HG03521 (cell line): ENCODE results near the gene JAZF1.
A peak's percentile ranks its signal among the peaks of the same experiment; 100 is the strongest.

Experiments
- ATAC-seq: cut with Tn5 transposase; IDR thresholded peaks from one replicate; pipeline ENCODE4 v1.9.1; 2021; ENCODE audit warnings: mild to moderate bottlenecking, moderate library complexity; ENCODE audit not compliant: unreplicated experiment

Gene JAZF1

GRCh38 chr7:28192786-28193585 is 12.4 kb upstream of the JAZF1 start:
- ATAC-seq, result no peak

GRCh38 chr7:28191751-28192150 is 11.2 kb upstream of the JAZF1 start:
- no peak for ATAC-seq

DNA sequence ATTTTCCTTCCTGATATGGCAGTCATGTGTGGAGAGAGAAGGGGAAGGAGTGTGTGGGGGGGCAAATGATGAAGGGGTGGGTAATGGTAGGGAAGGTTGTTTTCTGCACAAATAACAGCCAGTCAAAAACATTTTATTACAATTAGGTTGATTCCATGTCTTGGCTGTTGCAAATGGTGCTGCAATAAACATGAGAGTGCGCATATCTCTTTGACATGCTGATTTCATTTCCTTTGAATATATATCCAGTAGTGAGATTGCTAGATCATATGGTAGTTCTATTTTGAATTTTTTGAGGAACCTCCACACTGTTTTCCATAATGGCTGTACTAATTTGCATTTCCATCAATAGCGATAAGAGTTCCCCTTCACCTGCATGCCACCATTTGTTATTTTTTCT is 10.6 kb upstream of the JAZF1 start:
- ATAC-seq, result no peak

GRCh38 chr7:28190077-28190710 is 9.6 kb upstream of the JAZF1 start:
- no peak for ATAC-seq

DNA sequence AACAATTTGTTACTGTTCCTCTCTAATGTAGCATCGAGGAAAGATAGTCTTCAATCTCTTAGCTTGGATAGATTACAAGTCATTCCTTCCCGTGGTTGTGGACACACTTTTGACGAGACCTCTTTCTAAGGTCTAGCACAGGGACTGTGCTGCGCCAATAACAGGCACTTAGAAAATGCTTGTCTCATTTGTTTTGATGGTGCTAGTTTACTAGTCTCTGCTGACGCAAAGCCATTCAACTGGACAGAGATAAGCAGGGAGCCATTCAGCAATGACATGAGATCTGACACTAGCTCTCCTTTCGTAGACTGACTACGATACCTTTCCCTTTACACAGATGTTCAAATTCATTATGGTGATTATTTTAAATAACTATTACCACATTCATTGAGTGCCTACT is 6.4 kb upstream of the JAZF1 start:
- ATAC-seq, result no peak

DNA sequence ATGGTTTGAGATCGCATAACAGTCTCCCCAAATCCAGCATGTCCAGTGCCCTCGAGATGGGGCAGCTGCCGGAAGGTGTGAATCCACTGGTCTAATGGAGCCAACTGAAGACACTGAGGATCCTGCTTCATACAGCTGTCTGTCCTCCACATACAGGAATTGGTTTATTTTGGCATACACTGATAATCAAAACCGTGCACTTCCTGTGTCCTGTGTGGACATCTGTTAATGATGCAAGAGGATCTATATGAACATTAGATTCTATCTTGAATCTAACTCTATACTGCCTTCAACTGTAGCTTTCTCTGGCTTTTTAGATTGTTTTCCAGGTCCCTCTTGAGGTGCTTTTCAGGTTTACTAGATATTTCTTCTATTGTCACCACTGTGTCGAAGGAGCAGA is 3.0 kb upstream of the JAZF1 start:
- ATAC-seq, result no peak

DNA sequence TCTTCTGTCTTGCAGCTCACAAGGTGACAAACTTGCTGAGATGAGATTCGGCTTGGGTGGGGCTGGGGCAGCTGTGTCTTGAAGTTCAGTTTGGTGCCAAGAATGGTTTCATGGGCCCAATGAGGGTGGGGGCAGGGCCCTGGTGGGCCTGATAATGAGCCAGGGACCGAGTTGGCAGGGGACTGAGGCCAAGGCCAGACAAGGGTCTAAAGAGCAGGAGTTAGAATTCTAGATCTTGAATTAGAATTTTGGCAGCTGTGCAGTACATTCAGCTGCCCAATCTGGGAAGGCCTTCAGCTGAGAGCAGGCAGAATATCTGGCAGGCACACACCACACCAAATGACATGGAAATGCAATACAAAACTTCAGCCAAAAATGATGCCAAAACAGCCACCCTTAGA is 1.5 kb upstream of the JAZF1 start:
- ATAC-seq, result no peak

DNA sequence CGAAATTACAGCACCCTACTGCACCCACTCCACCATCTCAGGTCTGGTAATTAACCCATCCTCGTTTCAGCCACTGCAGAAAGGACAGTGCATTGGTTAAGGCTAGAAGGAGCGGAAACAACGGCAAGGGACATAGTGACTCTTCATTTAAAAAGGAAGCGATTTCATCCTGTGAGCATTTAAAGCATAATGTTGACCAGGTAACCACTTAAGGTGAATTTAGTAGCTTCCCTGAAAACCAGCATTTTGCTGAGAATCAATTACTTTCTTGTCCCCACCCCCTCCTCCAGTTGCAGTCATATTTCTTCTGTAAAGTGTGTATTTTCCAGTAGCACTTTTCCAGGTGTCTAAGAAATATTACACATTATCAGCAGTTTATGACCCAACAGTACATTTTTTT is 821 bp upstream of the JAZF1 start:
- no peak for ATAC-seq

GRCh38 chr7:28180031-28180363 is 598 bp downstream of the JAZF1 start:
- ATAC-seq, result no peak

- peak; percentile 78 for ATAC-seq
These were observed 1.2 kb downstream of the JAZF1 start for GRCh38 chr7:28179120-28180030.

- ATAC-seq, result no peak
These were observed 2.0 kb downstream of the JAZF1 start for GRCh38 chr7:28178599-28178998.

DNA sequence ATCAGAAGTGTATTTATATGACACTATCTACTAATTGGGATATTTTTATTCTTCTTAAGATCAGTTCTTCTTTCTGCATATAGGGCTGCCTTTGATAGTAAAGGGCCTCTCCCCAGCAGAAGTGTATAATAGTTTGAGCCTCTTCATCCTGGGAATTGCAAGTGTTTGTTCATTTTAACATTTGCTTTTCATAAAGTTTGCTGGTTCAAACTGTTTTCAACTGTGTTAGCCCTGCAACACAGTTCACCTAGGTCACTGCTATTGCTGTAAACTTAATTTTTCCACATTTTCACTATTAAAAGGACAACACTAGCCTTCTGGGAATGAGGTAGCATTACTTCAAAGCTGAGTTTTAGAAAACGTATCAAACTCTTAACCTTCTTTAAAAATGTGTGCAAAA is 2.8 kb downstream of the JAZF1 start:
- ATAC-seq, result no peak

DNA sequence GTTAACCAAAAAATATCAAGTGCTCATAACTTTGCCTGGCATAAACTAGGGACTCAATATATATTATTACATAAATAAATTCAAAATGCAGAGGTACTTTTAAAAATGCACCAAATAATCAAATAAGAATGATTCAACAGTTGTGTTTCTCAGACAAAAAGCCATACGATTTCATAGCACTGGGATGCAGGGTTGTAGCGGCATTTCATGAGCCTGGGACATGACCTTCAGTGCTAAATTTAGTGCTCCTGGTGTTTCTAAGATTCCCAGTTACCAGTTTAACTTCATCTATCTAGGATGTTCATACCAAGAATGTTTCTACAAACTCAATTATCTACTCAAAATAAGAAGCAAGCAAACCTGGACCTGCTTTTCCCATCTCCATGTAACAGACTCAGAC is 4.0 kb downstream of the JAZF1 start:
- ATAC-seq, result no peak

GRCh38 chr7:28176174-28176573 is 4.4 kb downstream of the JAZF1 start:
- no peak for ATAC-seq

DNA sequence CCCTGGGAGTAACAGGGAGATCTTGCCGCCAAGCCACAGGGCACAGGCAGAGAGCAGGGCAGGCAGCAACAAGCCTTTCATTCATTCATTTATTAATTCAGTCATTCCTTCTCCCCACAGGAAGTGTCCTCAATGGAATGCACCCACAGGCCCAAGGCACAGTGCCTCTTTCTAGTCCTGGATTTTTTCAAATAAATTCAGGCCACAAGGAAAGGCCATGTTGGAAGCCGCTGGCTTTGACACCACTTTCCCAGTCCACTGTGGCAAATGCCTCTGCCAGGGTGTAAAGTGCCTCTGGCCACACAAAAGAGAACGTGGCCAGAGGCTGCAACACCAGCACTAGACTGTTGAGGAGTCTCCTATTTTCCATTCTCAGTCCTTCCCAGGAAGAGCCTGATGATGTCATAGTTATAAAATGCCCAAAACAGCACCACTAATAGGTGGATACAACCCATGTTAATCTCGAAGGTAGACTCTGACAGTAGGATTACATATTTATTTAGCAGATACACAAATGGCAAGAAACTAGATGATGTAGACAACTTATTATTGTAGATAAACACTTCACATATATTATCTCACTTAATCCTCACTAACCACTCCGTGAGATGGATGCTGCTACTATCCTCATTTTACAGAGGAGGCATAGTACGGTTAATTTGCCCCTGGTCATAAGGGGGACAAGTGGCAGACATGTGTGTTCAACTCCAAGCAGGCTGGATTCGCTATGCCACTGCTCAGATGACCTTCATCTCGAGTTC is 5.5 kb downstream of the JAZF1 start:
- no peak for ATAC-seq

DNA sequence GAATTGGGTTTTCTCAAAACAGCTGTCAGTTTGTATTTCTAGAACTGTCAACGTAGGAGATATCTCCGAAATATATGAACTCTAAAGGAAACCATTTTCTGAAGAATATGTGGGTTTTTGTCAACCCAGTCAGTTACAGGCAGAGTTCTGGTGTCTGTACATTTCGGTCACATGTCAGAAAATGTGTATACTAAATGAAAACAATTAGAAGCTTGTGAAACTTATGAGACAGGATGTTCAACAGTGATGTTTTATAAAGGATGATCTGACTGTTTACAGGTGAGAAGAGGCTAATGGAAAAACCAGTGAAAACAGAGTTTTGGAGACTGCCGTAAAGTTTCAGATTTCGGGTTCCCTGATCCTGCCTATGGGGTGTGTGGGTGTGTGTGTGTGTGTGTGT is 6.2 kb downstream of the JAZF1 start:
- ATAC-seq, result no peak

DNA sequence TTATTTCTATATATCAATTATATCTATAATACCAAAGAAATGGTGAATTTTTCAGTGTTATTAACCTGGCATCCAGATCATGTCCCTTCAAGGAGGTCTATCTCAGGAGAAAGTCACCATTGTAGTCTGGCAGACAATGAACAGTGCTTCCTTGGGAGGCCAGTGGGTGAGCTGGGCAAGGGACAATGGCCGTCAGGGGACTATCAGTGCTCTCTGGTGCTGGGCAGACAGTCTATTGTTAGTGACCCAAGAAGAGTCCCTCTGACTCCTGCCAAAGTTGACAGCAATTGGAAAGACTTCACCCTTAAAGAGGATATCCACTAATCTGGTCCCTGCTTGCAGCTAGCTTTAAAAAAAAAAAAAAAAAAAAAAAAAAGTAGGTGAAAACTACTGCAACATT is 7.1 kb downstream of the JAZF1 start:
- no peak for ATAC-seq

DNA sequence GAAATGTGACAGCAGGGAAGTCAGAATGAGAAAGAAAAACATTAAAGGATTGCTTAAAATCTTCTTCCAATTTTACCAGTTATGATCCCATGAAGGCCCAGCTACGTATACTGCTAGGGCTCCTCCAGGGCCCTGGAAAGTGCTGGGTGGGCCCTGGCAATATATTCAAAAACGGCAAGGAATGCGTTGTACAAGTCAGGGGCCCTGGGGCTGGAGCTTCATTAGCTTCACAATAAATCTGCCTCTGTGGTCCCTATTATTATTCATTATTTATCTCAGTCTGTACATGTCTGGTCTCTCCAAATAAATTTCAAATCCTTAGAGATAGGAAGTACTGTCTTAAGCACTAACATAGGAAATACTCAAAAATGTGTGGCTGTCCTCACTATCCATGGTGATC is 7.6 kb downstream of the JAZF1 start:
- ATAC-seq, result no peak

DNA sequence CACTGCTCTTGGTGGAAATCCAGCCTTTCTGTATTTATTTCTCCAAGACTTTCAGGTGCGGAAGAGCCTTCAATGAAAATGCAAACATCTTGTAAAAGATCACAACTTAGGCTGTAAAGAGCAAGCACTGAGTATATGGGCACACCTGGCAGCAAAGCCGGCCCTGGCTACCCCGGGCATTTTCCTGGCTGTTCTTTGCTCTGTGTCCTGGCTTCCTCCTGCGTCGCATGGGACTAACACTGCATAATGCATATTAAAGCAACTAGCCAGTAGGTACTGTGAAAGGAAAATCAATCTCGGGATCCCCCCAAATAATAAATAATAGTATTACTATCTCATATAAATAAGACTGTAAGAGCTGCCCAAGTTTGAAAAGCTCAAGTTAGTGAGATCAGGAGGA is 9.9 kb downstream of the JAZF1 start:
- no peak for ATAC-seq

GRCh38 chr7:28169230-28169629 is 11.4 kb downstream of the JAZF1 start:
- ATAC-seq, result no peak
